Measurements from ENCODE around the gene BRAT1. TPM values are rescaled to one million over a fixed set of nuclear protein-coding genes. Genes with fewer than 3 reads are reported as not detected.

The BRAT1 gene
- total and polyA plus RNA-seq, 2 experiments from 2014 or later = 32.5 to 76.8 TPM

DNA sequence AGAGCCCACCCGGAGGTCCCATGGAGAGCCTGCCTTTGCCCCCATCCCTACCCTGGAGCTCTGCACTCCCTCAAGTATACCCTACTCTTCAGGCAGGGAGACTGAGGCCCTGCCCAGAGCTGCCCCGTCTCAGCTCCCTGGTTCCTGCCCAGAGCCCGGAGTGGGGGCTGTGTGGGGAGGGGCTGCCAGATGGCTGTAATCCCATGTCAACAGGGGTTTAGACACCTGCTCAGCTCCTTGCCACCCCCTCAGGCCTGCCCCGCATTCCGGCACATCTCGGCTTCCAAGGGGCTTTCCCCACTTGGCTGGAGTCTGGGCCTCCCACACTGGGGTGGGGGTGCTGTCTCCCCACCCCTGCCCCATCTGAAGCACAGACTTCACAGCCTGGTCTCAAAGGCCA lies 56.6 kb downstream of the BRAT1 start (continued):
- TF ChIP-seq, protein P1, sequence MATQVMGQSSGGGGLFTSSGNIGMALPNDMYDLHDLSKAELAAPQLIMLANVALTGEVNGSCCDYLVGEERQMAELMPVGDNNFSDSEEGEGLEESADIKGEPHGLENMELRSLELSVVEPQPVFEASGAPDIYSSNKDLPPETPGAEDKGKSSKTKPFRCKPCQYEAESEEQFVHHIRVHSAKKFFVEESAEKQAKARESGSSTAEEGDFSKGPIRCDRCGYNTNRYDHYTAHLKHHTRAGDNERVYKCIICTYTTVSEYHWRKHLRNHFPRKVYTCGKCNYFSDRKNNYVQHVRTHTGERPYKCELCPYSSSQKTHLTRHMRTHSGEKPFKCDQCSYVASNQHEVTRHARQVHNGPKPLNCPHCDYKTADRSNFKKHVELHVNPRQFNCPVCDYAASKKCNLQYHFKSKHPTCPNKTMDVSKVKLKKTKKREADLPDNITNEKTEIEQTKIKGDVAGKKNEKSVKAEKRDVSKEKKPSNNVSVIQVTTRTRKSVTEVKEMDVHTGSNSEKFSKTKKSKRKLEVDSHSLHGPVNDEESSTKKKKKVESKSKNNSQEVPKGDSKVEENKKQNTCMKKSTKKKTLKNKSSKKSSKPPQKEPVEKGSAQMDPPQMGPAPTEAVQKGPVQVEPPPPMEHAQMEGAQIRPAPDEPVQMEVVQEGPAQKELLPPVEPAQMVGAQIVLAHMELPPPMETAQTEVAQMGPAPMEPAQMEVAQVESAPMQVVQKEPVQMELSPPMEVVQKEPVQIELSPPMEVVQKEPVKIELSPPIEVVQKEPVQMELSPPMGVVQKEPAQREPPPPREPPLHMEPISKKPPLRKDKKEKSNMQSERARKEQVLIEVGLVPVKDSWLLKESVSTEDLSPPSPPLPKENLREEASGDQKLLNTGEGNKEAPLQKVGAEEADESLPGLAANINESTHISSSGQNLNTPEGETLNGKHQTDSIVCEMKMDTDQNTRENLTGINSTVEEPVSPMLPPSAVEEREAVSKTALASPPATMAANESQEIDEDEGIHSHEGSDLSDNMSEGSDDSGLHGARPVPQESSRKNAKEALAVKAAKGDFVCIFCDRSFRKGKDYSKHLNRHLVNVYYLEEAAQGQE (IDR thresholded peaks at IDR 0.05; ENCODE audit: unreplicated experiment) = no peak
- TF ChIP-seq ZNF331 (CRISPR knock-in tag; IDR thresholded peaks at IDR 0.05; ENCODE audit: low read depth) (no peak), ZNF114 (CRISPR knock-in tag; IDR thresholded peaks at IDR 0.05) (no peak), STAT1 (IDR thresholded peaks at IDR 0.05; ENCODE audit: unreplicated experiment) (no peak), NANOG (IDR thresholded peaks at IDR 0.05; ENCODE audit: borderline replicate concordance) (no peak)
- TF ChIP-seq, protein P2, sequence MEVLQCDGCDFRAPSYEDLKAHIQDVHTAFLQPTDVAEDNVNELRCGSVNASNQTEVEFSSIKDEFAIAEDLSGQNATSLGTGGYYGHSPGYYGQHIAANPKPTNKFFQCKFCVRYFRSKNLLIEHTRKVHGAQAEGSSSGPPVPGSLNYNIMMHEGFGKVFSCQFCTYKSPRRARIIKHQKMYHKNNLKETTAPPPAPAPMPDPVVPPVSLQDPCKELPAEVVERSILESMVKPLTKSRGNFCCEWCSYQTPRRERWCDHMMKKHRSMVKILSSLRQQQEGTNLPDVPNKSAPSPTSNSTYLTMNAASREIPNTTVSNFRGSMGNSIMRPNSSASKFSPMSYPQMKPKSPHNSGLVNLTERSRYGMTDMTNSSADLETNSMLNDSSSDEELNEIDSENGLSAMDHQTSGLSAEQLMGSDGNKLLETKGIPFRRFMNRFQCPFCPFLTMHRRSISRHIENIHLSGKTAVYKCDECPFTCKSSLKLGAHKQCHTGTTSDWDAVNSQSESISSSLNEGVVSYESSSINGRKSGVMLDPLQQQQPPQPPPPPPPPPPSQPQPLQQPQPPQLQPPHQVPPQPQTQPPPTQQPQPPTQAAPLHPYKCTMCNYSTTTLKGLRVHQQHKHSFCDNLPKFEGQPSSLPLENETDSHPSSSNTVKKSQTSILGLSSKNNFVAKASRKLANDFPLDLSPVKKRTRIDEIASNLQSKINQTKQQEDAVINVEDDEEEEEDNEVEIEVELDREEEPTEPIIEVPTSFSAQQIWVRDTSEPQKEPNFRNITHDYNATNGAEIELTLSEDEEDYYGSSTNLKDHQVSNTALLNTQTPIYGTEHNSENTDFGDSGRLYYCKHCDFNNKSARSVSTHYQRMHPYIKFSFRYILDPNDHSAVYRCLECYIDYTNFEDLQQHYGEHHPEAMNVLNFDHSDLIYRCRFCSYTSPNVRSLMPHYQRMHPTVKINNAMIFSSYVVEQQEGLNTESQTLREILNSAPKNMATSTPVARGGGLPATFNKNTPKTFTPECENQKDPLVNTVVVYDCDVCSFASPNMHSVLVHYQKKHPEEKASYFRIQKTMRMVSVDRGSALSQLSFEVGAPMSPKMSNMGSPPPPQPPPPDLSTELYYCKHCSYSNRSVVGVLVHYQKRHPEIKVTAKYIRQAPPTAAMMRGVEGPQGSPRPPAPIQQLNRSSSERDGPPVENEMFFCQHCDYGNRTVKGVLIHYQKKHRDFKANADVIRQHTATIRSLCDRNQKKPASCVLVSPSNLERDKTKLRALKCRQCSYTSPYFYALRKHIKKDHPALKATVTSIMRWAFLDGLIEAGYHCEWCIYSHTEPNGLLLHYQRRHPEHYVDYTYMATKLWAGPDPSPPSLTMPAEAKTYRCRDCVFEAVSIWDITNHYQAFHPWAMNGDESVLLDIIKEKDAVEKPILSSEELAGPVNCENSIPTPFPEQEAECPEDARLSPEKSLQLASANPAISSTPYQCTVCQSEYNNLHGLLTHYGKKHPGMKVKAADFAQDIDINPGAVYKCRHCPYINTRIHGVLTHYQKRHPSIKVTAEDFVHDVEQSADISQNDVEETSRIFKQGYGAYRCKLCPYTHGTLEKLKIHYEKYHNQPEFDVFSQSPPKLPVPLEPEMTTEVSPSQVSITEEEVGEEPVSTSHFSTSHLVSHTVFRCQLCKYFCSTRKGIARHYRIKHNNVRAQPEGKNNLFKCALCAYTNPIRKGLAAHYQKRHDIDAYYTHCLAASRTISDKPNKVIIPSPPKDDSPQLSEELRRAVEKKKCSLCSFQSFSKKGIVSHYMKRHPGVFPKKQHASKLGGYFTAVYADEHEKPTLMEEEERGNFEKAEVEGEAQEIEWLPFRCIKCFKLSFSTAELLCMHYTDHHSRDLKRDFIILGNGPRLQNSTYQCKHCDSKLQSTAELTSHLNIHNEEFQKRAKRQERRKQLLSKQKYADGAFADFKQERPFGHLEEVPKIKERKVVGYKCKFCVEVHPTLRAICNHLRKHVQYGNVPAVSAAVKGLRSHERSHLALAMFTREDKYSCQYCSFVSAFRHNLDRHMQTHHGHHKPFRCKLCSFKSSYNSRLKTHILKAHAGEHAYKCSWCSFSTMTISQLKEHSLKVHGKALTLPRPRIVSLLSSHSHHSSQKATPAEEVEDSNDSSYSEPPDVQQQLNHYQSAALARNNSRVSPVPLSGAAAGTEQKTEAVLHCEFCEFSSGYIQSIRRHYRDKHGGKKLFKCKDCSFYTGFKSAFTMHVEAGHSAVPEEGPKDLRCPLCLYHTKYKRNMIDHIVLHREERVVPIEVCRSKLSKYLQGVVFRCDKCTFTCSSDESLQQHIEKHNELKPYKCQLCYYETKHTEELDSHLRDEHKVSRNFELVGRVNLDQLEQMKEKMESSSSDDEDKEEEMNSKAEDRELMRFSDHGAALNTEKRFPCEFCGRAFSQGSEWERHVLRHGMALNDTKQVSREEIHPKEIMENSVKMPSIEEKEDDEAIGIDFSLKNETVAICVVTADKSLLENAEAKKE (CRISPR knock-in tag; IDR thresholded peaks at IDR 0.05) = no peak
